Psoas muscle (tissue), 8 donors: ENCODE results near the gene CNDP2. TPM values are rescaled to one million over a fixed set of nuclear protein-coding genes. Genes with fewer than 3 reads are reported as not detected.

ENCODE experiments used
- ATAC-seq, 4 donors: fragments of 200-7000 bp; cut with Tn5 transposase; one replicate each; pipeline ENCODE4 v1.9.1; 2020; ENCODE audit warnings: moderate library complexity in 3 of 4, mild to moderate bottlenecking in 2 of 4
- DNase-seq, 2 donors: peaks; one replicate each; pipeline ENCODE4 v3.0.0-alpha.2; 2020
- H3K27ac ChIP-seq: fragments of 200-600 bp; one replicate; pipeline ENCODE4 v1.8.0; 2022
- H3K27me3 ChIP-seq, 3 donors: fragments of 200-600 bp in 1 of 3; one replicate each; pipeline versions ENCODE4 v1.6.1 to v1.8.0; 2013 to 2022; ENCODE audit warnings: low read length in 2 of 3, mild to moderate bottlenecking in 2 of 3, moderate library complexity in 1 of 3; ENCODE audit not compliant: insufficient read depth in 3 of 3
- H3K36me3 ChIP-seq, 2 donors: fragments of 200-600 bp in 1 of 2; one replicate each; pipeline versions ENCODE4 v1.6.1 to v1.8.0; 2013 to 2022; ENCODE audit warnings: low read depth in 1 of 2, mild to moderate bottlenecking in 1 of 2, moderate library complexity in 1 of 2; ENCODE audit not compliant: insufficient read depth in 1 of 2
- H3K4me1 ChIP-seq: fragments of 200-600 bp; one replicate; pipeline ENCODE4 v1.8.0; 2022
- H3K4me3 ChIP-seq: fragments of 200-600 bp; one replicate; pipeline ENCODE4 v1.8.0; 2022; ENCODE audit warnings: mild to moderate bottlenecking
- H3K9me3 ChIP-seq: fragments of 200-600 bp; one replicate; pipeline ENCODE4 v1.8.0; 2022
- WGBS, 3 donors: extraction: QIAGEN DNeasy Blood & Tissue Kit; methylation state at CpG; one replicate each; pipeline versions ENCODE4 v1.1.6 to v1.1.7; 2013; 5-methylcytosine and 5-hydroxymethylcytosine counted together
- intact Hi-C, 2 donors: fragments of 100-400 bp; cut with DNase I; formaldehyde crosslinking; loops; one replicate each; pipeline versions ENCODE4 v1.11.0 to v1.14.2; 2022
- polyA plus RNA-seq, 3 donors: library from polyadenylated mRNA; stranded (reverse); fragments of 200-250 nt; gene quantifications; one replicate each; pipeline ENCODE4 v1.2.3, GENCODE V29; 2013
- total RNA-seq, 4 donors: library from RNA; stranded (reverse); fragmentation: NEBNext Ultra II Directional in 2 of 4; extraction: Animal tissue kit (Norgen Biotek cat#: 25700) in 2 of 4; gene quantifications; one replicate each; pipeline versions ENCODE4 v1.2.1 to v1.2.4, GENCODE V29; 2021 to 2023
- TF ChIP-seq, protein P1 (sequence below): fragments of 200-600 bp; IDR thresholded peaks from one replicate; pipeline ENCODE4 v1.8.0; 2022; ENCODE audit warnings: antibody characterized with exemption
- donor health status: healthy with polysubstance abuse.
- donor health status: DM: no; HTN: no; CAD: no; lungs with moderate emphysema.
- donor health status: Bipolar disorder and iron deficiency.
- donor health status: healthy.
- donor health status: DM: yes; HTN: yes; CAD: no.
- donor health status: DM: no; HTN: no; CAD: no.
- donor health status: DM: no; HTN: no; CAD: no.
- donor health status: DM: yes; HTN: yes; CAD: no.

CNDP2 gene
- total and polyA plus RNA-seq, 7 donors = 24.3 to 51.9 (median 41.4) TPM

DNA sequence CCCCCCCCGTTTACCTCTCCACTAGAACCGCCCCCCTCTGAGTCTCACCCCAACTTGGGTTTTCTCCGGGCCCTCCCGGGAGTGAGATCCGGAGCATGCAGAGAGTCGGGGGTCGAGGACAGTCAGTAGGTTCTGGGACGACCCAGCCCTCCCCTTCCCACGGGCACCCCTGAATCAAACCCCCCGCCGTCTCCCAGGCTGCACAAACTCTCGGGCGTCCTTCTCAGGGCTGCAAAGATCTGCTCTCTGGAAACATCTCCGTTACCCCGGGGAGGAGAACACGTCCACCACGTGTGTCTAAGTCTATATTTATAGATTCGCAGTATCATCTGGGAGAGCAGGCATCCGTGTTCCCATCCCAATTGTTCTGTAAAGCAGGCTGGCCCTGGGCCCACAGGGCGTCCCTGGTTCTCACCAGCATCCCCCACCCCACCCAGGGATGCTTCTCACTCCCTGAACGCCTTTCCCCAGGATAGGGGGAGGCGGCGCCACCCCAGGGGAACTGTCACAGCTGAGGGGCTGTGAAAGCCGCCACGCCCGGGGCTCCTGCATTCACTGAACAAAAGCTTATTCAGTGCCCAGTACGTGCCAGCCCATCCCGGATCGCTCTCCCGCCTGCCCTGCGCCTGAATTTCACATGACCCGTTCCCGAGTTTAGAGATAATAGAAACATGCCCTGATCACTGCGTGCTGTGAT lies 38.3 kb upstream of the CNDP2 start:
- no peaks in the 10 kb centered on the region for H3K4me1 ChIP-seq
- no peak overlapping the region for H3K4me3 ChIP-seq
- DNase-seq (no peak), ATAC-seq (no peak)
- TF ChIP-seq, protein P1, sequence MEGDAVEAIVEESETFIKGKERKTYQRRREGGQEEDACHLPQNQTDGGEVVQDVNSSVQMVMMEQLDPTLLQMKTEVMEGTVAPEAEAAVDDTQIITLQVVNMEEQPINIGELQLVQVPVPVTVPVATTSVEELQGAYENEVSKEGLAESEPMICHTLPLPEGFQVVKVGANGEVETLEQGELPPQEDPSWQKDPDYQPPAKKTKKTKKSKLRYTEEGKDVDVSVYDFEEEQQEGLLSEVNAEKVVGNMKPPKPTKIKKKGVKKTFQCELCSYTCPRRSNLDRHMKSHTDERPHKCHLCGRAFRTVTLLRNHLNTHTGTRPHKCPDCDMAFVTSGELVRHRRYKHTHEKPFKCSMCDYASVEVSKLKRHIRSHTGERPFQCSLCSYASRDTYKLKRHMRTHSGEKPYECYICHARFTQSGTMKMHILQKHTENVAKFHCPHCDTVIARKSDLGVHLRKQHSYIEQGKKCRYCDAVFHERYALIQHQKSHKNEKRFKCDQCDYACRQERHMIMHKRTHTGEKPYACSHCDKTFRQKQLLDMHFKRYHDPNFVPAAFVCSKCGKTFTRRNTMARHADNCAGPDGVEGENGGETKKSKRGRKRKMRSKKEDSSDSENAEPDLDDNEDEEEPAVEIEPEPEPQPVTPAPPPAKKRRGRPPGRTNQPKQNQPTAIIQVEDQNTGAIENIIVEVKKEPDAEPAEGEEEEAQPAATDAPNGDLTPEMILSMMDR = no peak
- H3K27ac ChIP-seq = no peak overlapping the region
- intact Hi-C loops = no loop called here
- WGBS, 3 donors = 8 to 13% (median 10%) methylated on average over 34 of the region's 34 CpGs
- peaks cover 0 to 64% (median 23%) of the 10 kb centered on the region in 3 donors for H3K27me3 ChIP-seq
- no peaks in the 10 kb centered on the region for H3K36me3 ChIP-seq
- H3K9me3 ChIP-seq = no peaks in the 10 kb centered on the region

DNA sequence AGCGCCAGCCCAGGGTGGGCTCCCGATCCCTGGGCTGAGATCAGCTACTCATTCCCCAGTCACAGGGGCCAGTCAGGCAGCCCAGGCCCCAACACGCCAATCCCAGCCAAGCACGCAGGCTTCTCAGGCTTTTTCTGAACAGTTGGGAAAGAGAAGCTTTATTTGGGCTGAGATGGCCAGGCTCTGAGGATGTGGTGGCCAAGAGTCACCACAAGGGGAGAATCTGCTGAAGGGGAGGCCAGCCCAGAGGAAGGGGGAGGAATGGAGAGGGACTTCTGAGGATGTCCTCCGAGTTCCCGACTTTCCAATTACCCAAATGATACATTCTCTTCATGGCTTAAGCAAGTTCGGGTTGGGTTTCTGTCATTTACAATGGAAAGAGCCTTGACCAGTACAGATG lies 36.3 kb upstream of the CNDP2 start:
- TF ChIP-seq, protein P1 = no peak
- H3K27me3 ChIP-seq = peaks cover 0 to 54% (median 19%) of the 10 kb centered on the region in 3 donors
- intact Hi-C loops = no loop called here
- no peaks in the 10 kb centered on the region for H3K4me1 ChIP-seq
- H3K36me3 ChIP-seq = no peaks in the 10 kb centered on the region
- ATAC-seq (peak in 3 of 4 donors; percentile 35 to 80 (median 41)), DNase-seq (peak in 1 of 2 donors; percentile 73)
- H3K27ac ChIP-seq = peak overlapping the region; percentile 36
- no peaks in the 10 kb centered on the region for H3K9me3 ChIP-seq
- 35 to 47% (median 38%) methylated on average over 7 of the region's 7 CpGs for WGBS, 3 donors
- H3K4me3 ChIP-seq = no peak overlapping the region

DNA sequence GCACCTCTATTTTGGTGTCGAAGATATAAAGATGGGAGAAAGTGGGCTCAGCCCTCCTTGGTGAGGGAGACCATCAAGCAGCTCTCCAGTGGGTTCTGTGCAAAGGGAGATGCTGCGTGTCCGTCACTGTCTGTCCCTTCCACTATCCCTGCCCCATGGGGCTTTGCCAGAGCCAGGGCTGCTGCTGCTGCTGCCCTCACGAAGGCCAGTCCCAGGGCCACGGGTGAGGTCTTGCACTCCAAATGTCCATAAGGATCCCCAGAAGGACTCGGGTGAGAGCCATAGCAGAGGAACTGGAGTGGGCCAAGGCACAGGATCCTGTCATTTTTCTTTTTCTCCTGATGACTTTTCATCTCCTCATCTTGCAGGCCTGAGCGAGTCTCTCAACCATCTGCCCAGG lies 35.3 kb upstream of the CNDP2 start:
- intact Hi-C loops = no loop called here
- DNase-seq (no peak), ATAC-seq (no peak)
- Histone ChIP-seq H3K36me3 (no peaks in the 10 kb centered on the region), H3K27me3 (peaks cover 0 to 50% (median 19%) of the 10 kb centered on the region in 3 donors), H3K4me1 (no peaks in the 10 kb centered on the region), H3K27ac (no peak overlapping the region), H3K4me3 (no peak overlapping the region), H3K9me3 (no peaks in the 10 kb centered on the region)
- TF ChIP-seq, protein P1 = no peak
- 93 to 97% (median 96%) methylated on average over 7 of the region's 7 CpGs for WGBS, 3 donors

DNA sequence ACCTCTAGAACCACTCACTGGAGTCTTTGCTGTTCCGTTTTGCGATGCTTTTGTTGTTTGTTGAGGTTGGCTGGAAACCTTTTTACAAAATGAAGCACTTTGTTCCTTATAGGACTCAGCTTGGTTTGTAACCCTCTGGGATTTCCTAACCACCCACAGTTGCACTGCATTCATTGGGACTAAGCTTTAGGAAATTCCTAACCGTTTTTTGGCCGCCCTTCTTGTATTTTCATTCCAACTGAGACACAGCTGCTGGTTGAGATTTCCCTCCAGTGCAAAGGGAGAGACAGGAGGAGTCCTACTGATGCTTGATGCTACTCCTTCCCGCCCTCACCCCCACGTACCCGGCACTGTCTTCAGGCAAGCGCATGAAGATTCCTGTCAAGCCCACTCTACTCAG lies 32.9 kb upstream of the CNDP2 start:
- 23 to 25% (median 24%) methylated on average over 8 of the region's 8 CpGs for WGBS, 3 donors
- no peak for ATAC-seq

More for the DNA sequence above, 32.9 kb upstream of the CNDP2 start:
- H3K36me3 ChIP-seq = no peaks in the 10 kb centered on the region
- H3K27me3 ChIP-seq = peaks cover 0 to 29% (median 8%) of the 10 kb centered on the region in 3 donors
- H3K9me3 ChIP-seq = no peaks in the 10 kb centered on the region
- H3K4me3 ChIP-seq = no peak overlapping the region
- no peaks in the 10 kb centered on the region for H3K4me1 ChIP-seq
- intact Hi-C loops = no loop called here
- H3K27ac ChIP-seq = no peak overlapping the region
- TF ChIP-seq, protein P1 = no peak
- no peak for DNase-seq
